HEK293 (cell line): ENCODE data around the gene DEDD2.

Source experiments
- CTCF ChIA-PET: fragments of 350-600 bp; formaldehyde crosslinking; extraction: SDS; loops from one replicate; lab custom pipeline; 2021; ENCODE audit warnings: antibody characterized with exemption; lab: Yijun Ruan, JAX
- POLR2A ChIA-PET: fragments of 300-600 bp; formaldehyde crosslinking; extraction: SDS; loops from one replicate; lab custom pipeline; 2020; ENCODE audit warnings: antibody characterized with exemption, inconsistent platforms; lab: Yijun Ruan, JAX
- H3K27ac ChIP-seq: fragments of 200-500 bp; sonication (Bioruptor generic); 2 replicates; pipeline ENCODE4 v1.5.1; 2014; ENCODE audit warnings: low read depth, low read length, control low read depth, inconsistent platforms; ENCODE audit errors: extremely low read depth
- H3K36me3 ChIP-seq, 2 experiments: fragments of 200-500 bp in 1 of 2; sonication (Bioruptor generic) in 1 of 2; 1 replicate in 1 of 2; 2 replicates in 1 of 2; pipeline ENCODE4 v1.5.1; 2014 to 2017; ENCODE audit warnings: inconsistent platforms in 2 of 2, low read length in 2 of 2; ENCODE audit not compliant: control insufficient read depth in 2 of 2, insufficient read depth in 1 of 2
- H3K4me1 ChIP-seq: fragments of 200-500 bp; sonication (Bioruptor generic); 2 replicates; pipeline ENCODE4 v1.5.1; 2014; ENCODE audit warnings: mild to moderate bottlenecking, low read length, inconsistent platforms; ENCODE audit not compliant: control insufficient read depth, insufficient read depth
- H3K4me3 ChIP-seq: 2 replicates; pipeline ENCODE4 v1.5.1; 2011; ENCODE audit warnings: low read depth, mild to moderate bottlenecking, control low read depth, low read length, moderate library complexity
- H3K9me3 ChIP-seq: fragments of 200-500 bp; sonication (Bioruptor generic); 2 replicates; pipeline ENCODE4 v1.5.1; 2014; ENCODE audit warnings: low read depth, low read length, inconsistent platforms; ENCODE audit not compliant: control insufficient read depth, insufficient read depth
- BCL11B ChIP-seq: fragments of 450-650 bp; formaldehyde crosslinking; IDR thresholded peaks from 2 replicates; pipeline ENCODE4 v1.5.1; 2016; ENCODE audit warnings: low read depth, missing biosample characterization, missing genetic modification characterization
- KLF8 ChIP-seq: fragments of 450-650 bp; formaldehyde crosslinking; IDR thresholded peaks from 2 replicates; pipeline ENCODE4 v1.5.1; 2016; ENCODE audit warnings: missing biosample characterization, missing genetic modification characterization
- OVOL3 ChIP-seq: fragments of 450-650 bp; formaldehyde crosslinking; IDR thresholded peaks from 2 replicates; pipeline ENCODE4 v1.5.1; 2016; ENCODE audit warnings: missing biosample characterization, missing genetic modification characterization
- SCRT2 ChIP-seq: fragments of 450-650 bp; formaldehyde crosslinking; IDR thresholded peaks from 2 replicates; pipeline ENCODE4 v1.5.1; 2016; ENCODE audit warnings: missing biosample characterization, missing genetic modification characterization
- SP7 ChIP-seq: fragments of 450-650 bp; formaldehyde crosslinking; IDR thresholded peaks from 2 replicates; pipeline ENCODE4 v1.5.1; 2016; ENCODE audit warnings: missing biosample characterization, missing genetic modification characterization
- WT1 ChIP-seq: fragments of 450-650 bp; formaldehyde crosslinking; IDR thresholded peaks from 2 replicates; pipeline ENCODE4 v1.5.1; 2016; ENCODE audit warnings: missing biosample characterization, missing genetic modification characterization
- YY1 ChIP-seq: fragments of 450-650 bp; formaldehyde crosslinking; IDR thresholded peaks from 2 replicates; pipeline ENCODE4 v1.5.1; 2018; ENCODE audit warnings: missing biosample characterization, missing genetic modification characterization
- ZFP37 ChIP-seq: fragments of 450-650 bp; formaldehyde crosslinking; IDR thresholded peaks from 2 replicates; pipeline ENCODE4 v1.5.1; 2016; ENCODE audit warnings: missing biosample characterization, missing genetic modification characterization
- ZFP41 ChIP-seq: fragments of 450-650 bp; formaldehyde crosslinking; IDR thresholded peaks from 2 replicates; pipeline ENCODE4 v1.5.1; 2016; ENCODE audit warnings: missing biosample characterization, missing genetic modification characterization, borderline replicate concordance
- ZFP69B ChIP-seq: fragments of 450-650 bp; formaldehyde crosslinking; IDR thresholded peaks from 2 replicates; pipeline ENCODE4 v1.5.1; 2016; ENCODE audit warnings: missing biosample characterization, missing genetic modification characterization
- ZNF19 ChIP-seq: fragments of 450-650 bp; formaldehyde crosslinking; IDR thresholded peaks from 2 replicates; pipeline ENCODE4; 2016; ENCODE audit warnings: missing biosample characterization, missing genetic modification characterization, low read depth
- ZNF223 ChIP-seq: fragments of 450-650 bp; formaldehyde crosslinking; IDR thresholded peaks from 2 replicates; pipeline ENCODE4 v1.5.1; 2016; ENCODE audit warnings: missing biosample characterization, missing genetic modification characterization
- ZNF274 ChIP-seq, 2 experiments: fragments of 200-500 bp in 1 of 2; fragments of 450-650 bp in 1 of 2; sonication (Bioruptor generic) in 1 of 2; formaldehyde crosslinking in 1 of 2; IDR thresholded peaks; 2 replicates each; pipeline versions ENCODE4 v1.5.1 to v1.6.1; 2014 to 2016; ENCODE audit warnings: borderline replicate concordance in 1 of 2, inconsistent platforms in 1 of 2, low read length in 1 of 2, missing biosample characterization in 1 of 2, missing genetic modification characterization in 1 of 2
- ZNF555 ChIP-seq: fragments of 450-650 bp; formaldehyde crosslinking; conservative IDR thresholded peaks from 2 replicates; pipeline ENCODE4 v1.5.1; 2017; ENCODE audit warnings: missing biosample characterization, mild to moderate bottlenecking, missing genetic modification characterization, inconsistent platforms
- ZNF629 ChIP-seq: fragments of 450-650 bp; formaldehyde crosslinking; IDR thresholded peaks from 2 replicates; pipeline ENCODE4 v1.5.1; 2017; ENCODE audit warnings: missing biosample characterization, missing genetic modification characterization
- ZNF670 ChIP-seq: fragments of 450-650 bp; formaldehyde crosslinking; IDR thresholded peaks from 2 replicates; pipeline ENCODE4 v1.5.1; 2016; ENCODE audit warnings: missing biosample characterization, missing genetic modification characterization, low read depth
- TF ChIP-seq, protein P1 (sequence below): fragments of 450-650 bp; formaldehyde crosslinking; IDR thresholded peaks from 2 replicates; pipeline ENCODE4 v1.5.1; 2016; ENCODE audit warnings: missing biosample characterization, missing genetic modification characterization
- TF ChIP-seq, protein P2 (sequence below): fragments of 450-650 bp; formaldehyde crosslinking; IDR thresholded peaks from 2 replicates; pipeline ENCODE4 v1.5.1; 2017; ENCODE audit warnings: missing biosample characterization, missing genetic modification characterization
- TF ChIP-seq, protein P3 (sequence below): fragments of 450-650 bp; formaldehyde crosslinking; conservative IDR thresholded peaks from 2 replicates; pipeline ENCODE4 v1.5.1; 2016; ENCODE audit warnings: low read depth, missing biosample characterization, missing genetic modification characterization
- TF ChIP-seq, protein P4 (sequence below): sonication (generic); formaldehyde crosslinking; IDR thresholded peaks from 2 replicates; pipeline ENCODE4 v1.8.1; 2022; ENCODE audit warnings: mild to moderate bottlenecking, moderate library complexity, missing genetic modification reagents

The DEDD2 gene

DNA sequence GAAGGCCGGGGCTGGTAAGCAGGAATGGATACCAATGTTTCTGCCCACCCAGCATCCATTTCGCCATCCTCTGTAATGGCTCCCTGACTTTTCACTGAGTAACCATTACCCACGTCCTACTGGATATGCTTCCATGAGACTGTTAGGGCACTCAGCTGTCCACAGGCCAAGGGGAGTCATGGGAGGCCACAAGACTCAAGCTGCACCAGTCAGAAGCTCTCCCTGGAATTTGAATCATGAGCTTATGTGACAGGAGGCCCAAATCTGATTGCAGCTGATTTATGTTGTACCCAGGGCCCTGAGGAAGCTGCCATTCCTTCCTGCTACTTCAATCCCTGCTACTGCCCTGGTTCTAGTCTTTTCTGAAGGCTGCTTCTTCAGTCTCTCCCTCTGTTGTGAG lies 28.3 kb downstream of the DEDD2 start:
- CTCF ChIA-PET, result interaction anchor here (0.6 to 8.3 kb wide), 8 partner anchors 8 to 212 kb away, joined by 3 to 101 read pairs (median 5); partner anchors contain the start of gene POU2F2
- no peaks in the 10 kb centered on the region; a peak in 1 of 3 replicates for H3K36me3 ChIP-seq
- POLR2A ChIA-PET, result interaction anchor here (1.0 kb wide), 1 partner anchor 13 kb away, joined by 3 read pairs; no protein-coding TSS in a partner anchor
- H3K4me3 ChIP-seq, result no peak overlapping the region
- TF ChIP-seq BCL11B (tag by site-specific recombination), result no peak
- no peak for TF ChIP-seq OVOL3 (tag by site-specific recombination)
- no peak for TF ChIP-seq ZNF670
- TF ChIP-seq ZFP41, result no peak
- TF ChIP-seq, protein P1, sequence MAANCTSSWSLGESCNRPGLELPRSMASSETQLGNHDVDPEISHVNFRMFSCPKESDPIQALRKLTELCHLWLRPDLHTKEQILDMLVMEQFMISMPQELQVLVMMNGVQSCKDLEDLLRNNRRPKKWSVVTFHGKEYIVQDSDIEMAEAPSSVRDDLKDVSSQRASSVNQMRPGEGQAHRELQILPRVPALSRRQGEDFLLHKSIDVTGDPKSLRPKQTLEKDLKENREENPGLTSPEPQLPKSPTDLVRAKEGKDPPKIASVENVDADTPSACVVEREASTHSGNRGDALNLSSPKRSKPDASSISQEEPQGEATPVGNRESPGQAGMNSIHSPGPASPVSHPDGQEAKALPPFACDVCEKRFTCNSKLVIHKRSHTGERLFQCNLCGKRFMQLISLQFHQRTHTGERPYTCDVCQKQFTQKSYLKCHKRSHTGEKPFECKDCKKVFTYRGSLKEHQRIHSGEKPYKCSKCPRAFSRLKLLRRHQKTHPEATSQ (tag by site-specific recombination), result no peak
- TF ChIP-seq YY1 (tag by site-specific recombination), result no peak
- no peak for TF ChIP-seq ZNF629 (tag by site-specific recombination)
- no peak for TF ChIP-seq WT1 (tag by site-specific recombination)
- TF ChIP-seq, protein P2, sequence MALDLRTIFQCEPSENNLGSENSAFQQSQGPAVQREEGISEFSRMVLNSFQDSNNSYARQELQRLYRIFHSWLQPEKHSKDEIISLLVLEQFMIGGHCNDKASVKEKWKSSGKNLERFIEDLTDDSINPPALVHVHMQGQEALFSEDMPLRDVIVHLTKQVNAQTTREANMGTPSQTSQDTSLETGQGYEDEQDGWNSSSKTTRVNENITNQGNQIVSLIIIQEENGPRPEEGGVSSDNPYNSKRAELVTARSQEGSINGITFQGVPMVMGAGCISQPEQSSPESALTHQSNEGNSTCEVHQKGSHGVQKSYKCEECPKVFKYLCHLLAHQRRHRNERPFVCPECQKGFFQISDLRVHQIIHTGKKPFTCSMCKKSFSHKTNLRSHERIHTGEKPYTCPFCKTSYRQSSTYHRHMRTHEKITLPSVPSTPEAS, result no peak
- TF ChIP-seq ZFP37, result no peak
- no peak for TF ChIP-seq KLF8 (tag by site-specific recombination)
- no peak for TF ChIP-seq ZNF274 (IDR thresholded peaks at IDR 0.05; ENCODE audit: low read length)
- no peak for TF ChIP-seq ZNF274 (tag by site-specific recombination; IDR thresholded peaks at IDR 0.05; ENCODE audit: borderline replicate concordance)
- no peak for TF ChIP-seq SP7 (tag by site-specific recombination)
- no peak for TF ChIP-seq ZNF555 (tag by site-specific recombination)
- TF ChIP-seq ZNF223 (tag by site-specific recombination), result no peak
- TF ChIP-seq, protein P3, sequence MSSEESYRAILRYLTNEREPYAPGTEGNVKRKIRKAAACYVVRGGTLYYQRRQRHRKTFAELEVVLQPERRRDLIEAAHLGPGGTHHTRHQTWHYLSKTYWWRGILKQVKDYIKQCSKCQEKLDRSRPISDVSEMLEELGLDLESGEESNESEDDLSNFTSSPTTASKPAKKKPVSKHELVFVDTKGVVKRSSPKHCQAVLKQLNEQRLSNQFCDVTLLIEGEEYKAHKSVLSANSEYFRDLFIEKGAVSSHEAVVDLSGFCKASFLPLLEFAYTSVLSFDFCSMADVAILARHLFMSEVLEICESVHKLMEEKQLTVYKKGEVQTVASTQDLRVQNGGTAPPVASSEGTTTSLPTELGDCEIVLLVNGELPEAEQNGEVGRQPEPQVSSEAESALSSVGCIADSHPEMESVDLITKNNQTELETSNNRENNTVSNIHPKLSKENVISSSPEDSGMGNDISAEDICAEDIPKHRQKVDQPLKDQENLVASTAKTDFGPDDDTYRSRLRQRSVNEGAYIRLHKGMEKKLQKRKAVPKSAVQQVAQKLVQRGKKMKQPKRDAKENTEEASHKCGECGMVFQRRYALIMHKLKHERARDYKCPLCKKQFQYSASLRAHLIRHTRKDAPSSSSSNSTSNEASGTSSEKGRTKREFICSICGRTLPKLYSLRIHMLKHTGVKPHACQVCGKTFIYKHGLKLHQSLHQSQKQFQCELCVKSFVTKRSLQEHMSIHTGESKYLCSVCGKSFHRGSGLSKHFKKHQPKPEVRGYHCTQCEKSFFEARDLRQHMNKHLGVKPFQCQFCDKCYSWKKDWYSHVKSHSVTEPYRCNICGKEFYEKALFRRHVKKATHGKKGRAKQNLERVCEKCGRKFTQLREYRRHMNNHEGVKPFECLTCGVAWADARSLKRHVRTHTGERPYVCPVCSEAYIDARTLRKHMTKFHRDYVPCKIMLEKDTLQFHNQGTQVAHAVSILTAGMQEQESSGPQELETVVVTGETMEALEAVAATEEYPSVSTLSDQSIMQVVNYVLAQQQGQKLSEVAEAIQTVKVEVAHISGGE (tag by site-specific recombination), result no peak
- TF ChIP-seq ZNF19, result no peak
- TF ChIP-seq, protein P4, sequence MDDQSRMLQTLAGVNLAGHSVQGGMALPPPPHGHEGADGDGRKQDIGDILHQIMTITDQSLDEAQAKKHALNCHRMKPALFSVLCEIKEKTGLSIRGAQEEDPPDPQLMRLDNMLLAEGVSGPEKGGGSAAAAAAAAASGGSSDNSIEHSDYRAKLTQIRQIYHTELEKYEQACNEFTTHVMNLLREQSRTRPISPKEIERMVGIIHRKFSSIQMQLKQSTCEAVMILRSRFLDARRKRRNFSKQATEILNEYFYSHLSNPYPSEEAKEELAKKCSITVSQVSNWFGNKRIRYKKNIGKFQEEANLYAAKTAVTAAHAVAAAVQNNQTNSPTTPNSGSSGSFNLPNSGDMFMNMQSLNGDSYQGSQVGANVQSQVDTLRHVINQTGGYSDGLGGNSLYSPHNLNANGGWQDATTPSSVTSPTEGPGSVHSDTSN, result no peak
- TF ChIP-seq ZFP69B (tag by site-specific recombination), result no peak
- no peak for TF ChIP-seq SCRT2 (tag by site-specific recombination)
- no peak overlapping the region for H3K27ac ChIP-seq
- H3K4me1 ChIP-seq, result peaks cover 5% of the 10 kb centered on the region; the same call in 1 of the 2 replicates
- H3K9me3 ChIP-seq, result peaks cover 4% of the 10 kb centered on the region
